Smooth muscle cell of bladder (primary cell): Measurements from ENCODE around the gene RHOT1. TPM values are rescaled to one million over a fixed set of nuclear protein-coding genes. Genes with fewer than 3 reads are reported as not detected.

ENCODE experiments used
- total RNA-seq: library from RNA; depleted of rRNA; stranded (reverse); fragments of >200 nt; gene quantifications from 2 replicates; pipeline ENCODE4 v1.2.3, GENCODE V29; 2014

The RHOT1 gene
- total RNA-seq: 40.5 and 43.2 TPM in 2 replicates

GRCh38 chr17:32142038-32142856 lies at the start of gene RHOT1:
Gene RHOT1 (plus strand): TSS chr17:32142502. CDS start chr17:32142693, 191 bp downstream.

DNA sequence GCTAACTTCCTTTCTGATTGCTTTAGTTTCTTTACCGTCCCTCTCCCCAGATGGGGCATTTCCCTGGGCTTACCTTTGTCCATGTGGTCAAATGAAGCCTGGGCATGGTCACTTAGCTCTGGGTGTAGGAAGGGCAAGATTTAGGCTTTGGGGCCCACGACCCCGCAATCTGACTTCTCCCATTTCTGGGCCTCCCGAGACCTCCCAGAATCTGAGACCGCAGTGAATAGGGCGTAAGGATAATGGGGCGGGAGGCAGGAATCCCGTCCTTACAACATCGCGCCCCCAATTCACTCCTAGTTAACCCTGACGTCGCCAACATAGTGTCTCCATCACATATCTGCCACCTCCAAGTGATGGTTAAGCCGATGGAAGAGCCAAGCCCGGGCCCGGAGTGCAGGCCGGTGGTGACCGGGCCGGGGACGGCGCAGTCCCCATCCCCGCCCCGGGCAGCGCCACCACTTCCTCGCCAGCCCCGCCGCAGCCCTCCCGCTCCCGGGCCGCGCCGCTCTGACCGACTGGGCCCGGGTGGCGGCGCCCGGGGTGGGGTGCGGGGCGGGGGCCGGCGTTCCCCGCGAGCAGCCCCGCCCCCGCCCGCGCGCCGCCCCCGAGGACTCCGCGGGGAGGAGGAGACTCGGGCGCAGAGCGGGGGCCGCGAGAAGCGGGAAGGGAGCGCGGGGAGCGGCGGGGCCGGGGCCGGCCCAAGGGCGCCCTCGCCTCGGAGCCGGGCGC lies 123.1 kb downstream of the RHOT1 start, which contains the start of gene RHBDL3:
Gene RHBDL3 (plus strand): TSS at position 641 of the 732 bp plus-strand sequence. CDS start 358 bp downstream, outside the sequence.

Other genes with a start within 250 kb of the RHOT1 start
- gene UTP6, start 240.8 kb upstream of the RHOT1 start, total RNA-seq: 24.5 and 28.8 TPM in 2 replicates
- gene SUZ12, start 205.5 kb upstream of the RHOT1 start, total RNA-seq: 13.8 and 14.2 TPM in 2 replicates
- gene LRRC37B, start 135.1 kb upstream of the RHOT1 start, total RNA-seq: 9.2 and 10.4 TPM in 2 replicates
- gene RHBDL3, start 123.3 kb downstream of the RHOT1 start, total RNA-seq: under 0.01 TPM in 2 replicates
- gene C17orf75, start 199.7 kb downstream of the RHOT1 start, total RNA-seq: 17.1 and 19.1 TPM in 2 replicates
- 72.4 and 78.9 TPM in 2 replicates for gene ZNF207, start 207.7 kb downstream of the RHOT1 start, total RNA-seq